ENCODE data around the gene IVNS1ABP.

IVNS1ABP gene

DNA sequence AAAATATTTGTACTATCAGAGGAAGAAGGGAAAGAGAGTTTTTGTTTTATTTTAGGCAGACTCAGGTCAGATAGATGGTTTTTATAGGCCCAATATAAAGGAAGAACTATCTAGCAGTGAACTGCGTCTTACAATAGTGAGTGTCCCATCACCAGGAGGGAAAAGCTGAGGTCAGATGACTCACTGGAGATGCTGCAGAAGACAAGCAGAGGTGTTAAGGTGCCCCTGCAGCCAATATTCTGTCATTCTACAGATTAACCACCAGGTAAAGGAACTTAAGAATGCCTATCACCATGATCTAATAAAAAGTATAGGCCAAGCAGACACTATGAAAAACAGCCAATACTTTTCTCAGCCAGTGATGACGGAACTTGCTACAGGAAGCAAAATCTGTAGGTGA is 29.6 kb downstream of the IVNS1ABP start:
- no peak overlapping the region for H3K4me3 ChIP-seq (ENCODE audit: low read length)
- TF ChIP-seq, protein P1, sequence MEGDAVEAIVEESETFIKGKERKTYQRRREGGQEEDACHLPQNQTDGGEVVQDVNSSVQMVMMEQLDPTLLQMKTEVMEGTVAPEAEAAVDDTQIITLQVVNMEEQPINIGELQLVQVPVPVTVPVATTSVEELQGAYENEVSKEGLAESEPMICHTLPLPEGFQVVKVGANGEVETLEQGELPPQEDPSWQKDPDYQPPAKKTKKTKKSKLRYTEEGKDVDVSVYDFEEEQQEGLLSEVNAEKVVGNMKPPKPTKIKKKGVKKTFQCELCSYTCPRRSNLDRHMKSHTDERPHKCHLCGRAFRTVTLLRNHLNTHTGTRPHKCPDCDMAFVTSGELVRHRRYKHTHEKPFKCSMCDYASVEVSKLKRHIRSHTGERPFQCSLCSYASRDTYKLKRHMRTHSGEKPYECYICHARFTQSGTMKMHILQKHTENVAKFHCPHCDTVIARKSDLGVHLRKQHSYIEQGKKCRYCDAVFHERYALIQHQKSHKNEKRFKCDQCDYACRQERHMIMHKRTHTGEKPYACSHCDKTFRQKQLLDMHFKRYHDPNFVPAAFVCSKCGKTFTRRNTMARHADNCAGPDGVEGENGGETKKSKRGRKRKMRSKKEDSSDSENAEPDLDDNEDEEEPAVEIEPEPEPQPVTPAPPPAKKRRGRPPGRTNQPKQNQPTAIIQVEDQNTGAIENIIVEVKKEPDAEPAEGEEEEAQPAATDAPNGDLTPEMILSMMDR (conservative IDR thresholded peaks at IDR 0.05; ENCODE audit: low read depth, low read length): no peak
- no peak for DNase-seq (ENCODE audit: low read depth)

DNA sequence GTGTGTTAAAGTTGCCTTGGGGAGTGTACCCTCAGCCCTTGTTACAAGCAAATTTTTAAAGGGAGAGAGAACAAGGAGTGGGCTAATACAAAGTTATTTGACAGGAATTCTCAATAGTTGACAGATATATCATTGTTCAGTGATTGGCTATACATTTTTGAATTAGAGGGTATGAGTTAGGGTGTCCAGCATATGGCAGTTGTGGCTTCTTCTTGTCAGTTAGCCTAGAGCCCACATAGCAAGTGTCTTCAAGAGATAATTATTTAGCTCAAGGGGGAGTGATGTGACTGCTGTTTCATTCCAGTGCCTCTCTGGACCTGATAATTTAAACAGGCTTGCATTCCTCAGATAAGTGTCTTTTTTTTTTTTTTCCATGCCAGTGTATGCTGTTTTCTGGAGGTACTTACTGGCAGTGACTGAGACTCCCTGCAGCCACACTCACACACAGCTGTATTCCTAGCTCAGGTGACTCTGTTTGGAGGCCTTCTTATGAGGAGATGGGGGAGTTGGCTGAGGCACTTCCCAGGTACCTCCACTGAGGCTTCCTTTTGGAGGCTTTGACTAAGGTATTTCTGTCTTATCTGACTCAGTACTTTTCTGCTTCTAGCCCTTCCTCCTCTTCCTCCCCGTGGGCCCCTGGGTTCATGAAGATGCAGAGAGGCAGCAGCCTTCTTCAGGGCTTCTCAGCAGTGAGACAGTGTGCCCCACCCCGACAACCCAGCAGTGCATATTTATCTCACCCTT is 32.3 kb downstream of the IVNS1ABP start:
- H3K4me3 ChIP-seq (ENCODE audit: low read length): no peak overlapping the region
- no peak for DNase-seq (ENCODE audit: low read depth)
- TF ChIP-seq, protein P1 (conservative IDR thresholded peaks at IDR 0.05; ENCODE audit: low read depth, low read length): no peak

DNA sequence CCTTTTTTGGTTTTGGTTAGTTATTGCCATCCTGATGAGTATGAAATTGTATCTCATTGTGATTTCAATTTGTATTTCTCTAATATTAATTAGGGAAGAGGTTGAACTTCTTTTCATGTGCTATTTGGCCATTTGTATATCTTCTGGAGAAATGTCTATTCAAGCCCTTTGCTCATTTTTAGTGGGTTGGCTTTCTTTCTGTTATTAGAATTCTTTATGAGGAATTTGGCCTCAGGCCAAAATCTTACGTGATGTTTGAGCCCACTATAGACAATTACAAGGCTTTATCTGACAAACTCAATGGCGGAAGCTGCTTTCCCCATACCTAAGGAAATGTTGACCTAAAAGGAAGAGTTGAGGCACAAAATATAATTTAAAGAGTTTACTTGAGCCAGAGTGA is 32.9 kb downstream of the IVNS1ABP start:
- H3K4me3 ChIP-seq (ENCODE audit: low read length): no peak overlapping the region
- no peak for DNase-seq (ENCODE audit: low read depth)
- TF ChIP-seq, protein P1 (conservative IDR thresholded peaks at IDR 0.05; ENCODE audit: low read depth, low read length): no peak

DNA sequence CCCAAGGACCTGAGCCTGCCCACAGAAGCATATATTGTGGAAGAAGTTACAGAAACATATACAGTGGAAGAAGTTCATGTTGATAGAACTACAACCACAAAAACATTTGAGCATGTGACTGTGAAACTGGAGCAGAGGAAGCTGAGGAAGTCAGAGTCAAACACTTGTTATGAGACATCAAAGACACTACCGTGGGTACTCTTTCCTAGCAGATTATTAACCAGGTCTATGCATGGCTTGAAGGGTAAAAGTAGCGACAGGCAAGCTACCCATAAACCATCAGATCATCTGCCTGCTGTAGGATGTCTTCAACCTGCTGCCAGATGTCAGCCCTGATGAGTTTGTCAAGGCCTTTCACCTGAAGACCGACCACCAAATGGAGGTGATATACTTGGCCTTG is 35.8 kb downstream of the IVNS1ABP start:
- DNase-seq (ENCODE audit: low read depth): no peak
- TF ChIP-seq, protein P1 (conservative IDR thresholded peaks at IDR 0.05; ENCODE audit: low read depth, low read length): no peak
- no peak overlapping the region for H3K4me3 ChIP-seq (ENCODE audit: low read length)

DNA sequence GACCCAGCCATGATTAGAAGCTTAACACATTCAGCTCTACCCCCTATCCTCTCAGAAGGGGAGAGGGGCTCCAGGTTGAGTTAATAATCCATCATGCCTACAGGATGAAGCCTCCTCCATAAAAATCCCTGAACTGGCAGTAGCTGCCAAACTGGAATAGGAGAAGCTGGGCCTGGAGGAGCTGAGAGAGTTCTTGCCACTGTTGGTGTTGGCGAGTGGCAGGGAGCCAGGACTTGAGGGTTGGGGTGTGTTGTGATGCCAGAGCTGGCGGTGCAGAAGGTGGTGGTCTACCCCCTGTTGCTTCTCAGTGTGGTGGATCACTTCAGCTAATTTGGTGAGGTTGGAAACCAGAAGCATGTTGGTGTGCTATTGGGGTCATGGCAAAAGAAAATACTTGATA is 36.5 kb downstream of the IVNS1ABP start:
- no peak overlapping the region for H3K4me3 ChIP-seq (ENCODE audit: low read length)
- no peak for DNase-seq (ENCODE audit: low read depth)
- TF ChIP-seq, protein P1 (conservative IDR thresholded peaks at IDR 0.05; ENCODE audit: low read depth, low read length): no peak

DNA sequence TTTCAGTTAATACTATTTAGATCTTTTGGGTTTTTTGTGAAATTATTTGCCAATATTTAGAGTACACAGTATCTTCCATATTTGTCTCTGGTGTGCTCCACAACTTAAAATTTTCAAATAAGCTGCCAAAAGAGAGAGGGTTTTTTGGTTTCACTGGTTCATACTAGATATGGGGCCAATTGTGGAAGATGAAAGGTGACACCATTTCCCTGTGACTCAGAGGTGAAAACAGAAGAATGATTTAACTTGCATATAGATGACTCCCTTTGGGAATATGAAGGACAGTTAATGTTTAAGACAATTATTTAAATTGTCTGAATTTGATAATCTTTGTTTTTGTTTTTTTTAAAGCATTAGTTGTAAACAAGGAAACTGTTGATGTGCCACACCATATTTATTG is 37.5 kb downstream of the IVNS1ABP start:
- no peak for DNase-seq (ENCODE audit: low read depth)
- TF ChIP-seq, protein P1 (conservative IDR thresholded peaks at IDR 0.05; ENCODE audit: low read depth, low read length): no peak
- H3K4me3 ChIP-seq (ENCODE audit: low read length): no peak overlapping the region

DNA sequence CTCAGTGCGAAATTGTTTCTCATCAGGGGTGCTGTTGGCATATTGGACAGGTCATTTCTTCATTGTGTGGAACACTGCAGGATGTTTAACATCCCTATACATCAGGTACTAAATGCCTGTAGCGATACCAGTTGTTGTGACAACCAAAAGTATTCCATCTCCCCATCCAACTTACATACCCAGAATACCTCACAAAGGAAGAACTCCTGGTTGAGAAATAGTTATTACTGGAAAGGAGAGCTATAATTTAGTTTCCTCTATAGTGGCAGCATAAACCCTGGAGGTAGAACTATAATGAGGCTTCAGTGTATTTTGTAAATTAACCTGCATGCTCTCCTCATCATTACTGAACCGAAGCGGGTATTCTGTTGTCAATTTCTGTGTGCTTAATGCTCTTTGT is 45.1 kb downstream of the IVNS1ABP start:
- no peak for DNase-seq (ENCODE audit: low read depth)
- H3K4me3 ChIP-seq (ENCODE audit: low read length): no peak overlapping the region
- TF ChIP-seq, protein P1 (conservative IDR thresholded peaks at IDR 0.05; ENCODE audit: low read depth, low read length): no peak
